ENCODE results near the gene MUC5AC.
"Not testable (repeated sequence)": the region's sequence is repeated elsewhere in the genome, so short reads cannot be mapped to it uniquely, and the experiment has no call there.

MUC5AC gene

DNA sequence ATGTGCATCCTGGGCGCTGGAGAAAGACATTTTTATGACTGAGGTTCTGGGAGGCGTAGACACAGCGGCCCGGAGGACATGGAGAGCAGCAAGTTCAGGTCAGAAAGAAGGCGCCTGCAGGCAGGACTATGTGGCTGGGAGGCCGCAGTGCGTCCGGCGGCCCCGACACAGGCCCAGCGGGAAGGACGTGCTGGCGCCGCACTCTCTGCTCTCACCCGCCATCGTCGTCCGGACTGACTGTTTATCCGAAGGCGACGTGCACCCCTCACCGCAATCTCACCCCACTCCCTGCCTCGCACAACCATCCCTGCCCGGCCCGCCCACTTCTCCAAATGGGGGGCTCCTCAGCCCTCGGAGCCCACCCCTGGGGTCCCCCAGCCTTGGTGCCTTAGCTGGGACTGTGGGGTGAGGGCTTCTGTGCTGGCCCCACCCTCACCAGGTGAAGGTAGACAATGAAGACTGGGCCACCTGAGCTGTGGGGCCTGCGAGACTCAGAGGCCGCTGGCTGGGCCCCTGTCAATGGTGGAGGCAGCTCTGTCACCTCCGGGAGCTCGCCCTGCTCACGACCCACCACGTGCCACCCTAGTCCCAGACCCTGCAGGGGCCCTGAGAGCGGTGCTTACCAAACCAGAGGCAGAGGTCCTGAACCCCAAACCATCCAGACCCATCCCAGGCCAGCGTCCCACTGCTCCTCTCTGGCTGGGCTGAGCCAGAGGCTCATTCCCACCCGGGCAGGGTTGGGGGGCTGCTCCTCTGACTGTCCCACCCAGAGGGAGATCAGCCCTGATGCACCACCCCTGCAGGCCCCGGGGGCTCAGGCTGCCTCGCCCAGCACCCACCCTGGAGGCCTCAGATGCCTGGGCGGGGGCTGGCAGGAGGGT is 48.9 kb downstream of the MUC5AC start:
- DNase-seq, result no peak

DNA sequence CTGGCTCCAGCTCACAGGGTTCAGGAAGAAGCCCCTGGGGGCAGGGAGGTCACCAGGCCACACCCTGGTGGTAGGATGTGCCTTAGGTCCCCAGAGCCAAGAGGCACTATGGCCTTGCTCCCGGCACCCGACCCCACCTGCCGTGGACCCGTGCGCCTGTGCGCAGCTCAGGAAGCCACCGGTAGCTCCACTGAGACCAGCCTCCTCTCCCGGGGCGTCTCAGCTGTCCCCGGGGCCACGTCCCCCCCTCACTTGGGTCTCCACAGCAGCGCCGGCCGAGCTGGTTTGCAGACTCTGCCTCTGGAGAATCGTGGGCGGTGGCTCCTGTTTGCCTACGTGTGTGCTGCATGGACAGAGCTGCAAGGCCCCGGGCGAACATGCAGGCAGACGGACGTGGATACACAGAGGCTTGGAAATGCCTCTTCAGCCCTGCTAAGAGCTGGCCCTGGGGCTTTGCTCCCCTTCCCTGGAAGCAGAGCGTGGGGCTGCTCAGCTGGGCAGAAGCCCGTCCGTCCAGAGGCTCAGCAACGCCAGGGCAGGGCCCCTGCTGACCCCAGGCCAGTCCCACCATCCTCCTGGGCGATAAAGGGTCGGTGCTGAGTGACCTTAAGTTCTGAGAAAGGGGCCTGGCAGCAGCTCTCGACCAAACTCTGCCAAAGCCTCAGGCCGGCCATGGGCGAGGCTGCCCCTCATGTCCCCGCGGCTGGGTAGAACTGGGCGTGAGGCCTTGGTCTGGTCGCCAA is 49.8 kb downstream of the MUC5AC start:
- no peak for DNase-seq

- DNase-seq, result no peak
Observed at GRCh38 chr11:1208144-1208393, 50.3 kb downstream of the MUC5AC start.

DNA sequence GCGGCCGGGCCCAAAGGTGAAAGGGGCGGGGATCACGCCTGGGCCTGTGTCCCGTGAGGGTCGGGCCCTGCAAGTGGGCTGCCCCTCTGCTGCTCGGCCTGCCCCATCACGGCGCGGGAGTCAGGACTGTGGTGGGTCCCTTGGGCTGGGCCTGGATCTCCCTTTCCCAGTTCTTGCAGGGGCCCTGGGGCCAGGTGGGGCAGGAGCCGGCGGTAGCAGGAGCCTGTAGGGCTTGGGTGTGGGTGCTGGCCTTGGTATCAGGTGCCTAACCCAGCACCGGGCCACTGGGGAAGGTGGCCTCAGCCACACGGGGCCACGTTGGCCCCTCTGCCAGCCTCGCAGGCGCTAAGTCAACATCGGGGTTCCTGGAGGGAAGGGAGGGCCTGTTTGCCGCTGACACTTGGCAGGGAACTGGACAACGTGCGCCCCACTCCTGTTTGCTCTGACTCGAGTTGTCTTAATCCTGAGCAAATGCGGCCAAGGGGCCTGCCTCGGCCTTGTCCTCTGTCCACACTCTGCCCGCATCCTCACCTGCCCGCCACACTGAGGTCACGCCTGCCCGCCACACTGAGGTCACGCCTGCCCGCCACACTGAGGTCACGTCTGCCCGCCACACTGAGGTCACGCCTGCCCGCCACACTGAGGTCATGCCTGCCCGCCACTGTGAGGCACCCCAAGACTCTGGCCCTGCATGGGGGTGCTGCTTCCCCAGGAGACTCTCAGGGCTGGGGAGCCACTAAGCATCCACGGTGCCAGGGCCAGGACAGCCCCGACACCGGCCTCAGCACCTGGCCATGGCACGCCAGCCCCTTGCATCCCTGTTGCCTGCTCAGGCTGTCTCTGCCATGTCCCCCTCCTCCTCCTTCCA is 50.9 kb downstream of the MUC5AC start:
- no peak for DNase-seq

- no peak for DNase-seq
Observed at GRCh38 chr11:1209371-1210057, 51.8 kb downstream of the MUC5AC start.

GRCh38 chr11:1211838-1212237 is 54.1 kb downstream of the MUC5AC start:
- no peak for DNase-seq

DNA sequence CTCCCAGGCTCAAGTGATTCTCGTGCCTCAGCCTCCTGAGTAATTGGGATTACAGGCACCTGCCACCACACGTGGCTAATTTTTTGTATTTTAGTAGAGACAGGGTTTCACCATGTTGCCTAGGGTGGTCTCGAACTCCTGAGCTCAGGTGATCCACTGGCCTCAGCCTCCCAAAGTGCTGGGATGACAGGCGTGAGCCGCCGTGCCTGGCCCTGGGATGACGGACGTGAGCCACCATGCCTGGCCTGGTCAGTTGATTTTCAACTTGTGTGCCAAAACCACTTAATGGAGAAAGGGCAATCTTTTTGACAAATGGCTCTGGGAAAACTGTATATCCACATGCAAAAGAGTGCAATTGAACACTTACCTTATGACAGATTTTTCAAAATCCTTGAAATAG is 58.1 kb downstream of the MUC5AC start:
- DNase-seq, result not testable (repeated sequence)

DNA sequence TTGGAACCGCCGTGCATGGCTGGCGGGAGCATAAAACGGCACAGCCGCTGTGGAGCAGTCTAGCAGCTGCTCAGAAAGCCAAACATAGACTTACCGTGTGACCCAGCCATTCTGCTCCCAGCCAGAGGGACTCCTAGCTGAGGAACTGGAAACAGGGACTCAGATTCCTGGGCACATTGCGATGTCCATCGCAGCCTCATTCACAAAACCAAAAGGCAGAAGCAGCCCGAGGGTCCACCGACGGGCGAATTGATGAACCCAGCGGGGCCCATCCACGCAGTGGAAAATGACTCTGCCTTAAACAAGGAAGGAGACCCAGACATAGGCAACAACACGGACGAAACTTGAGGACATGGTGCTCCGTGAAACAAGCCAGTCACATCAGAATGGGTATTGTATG is 59.4 kb downstream of the MUC5AC start:
- no peak for DNase-seq

- no peak for DNase-seq
Observed at GRCh38 chr11:1218256-1218787, 60.6 kb downstream of the MUC5AC start.

DNA sequence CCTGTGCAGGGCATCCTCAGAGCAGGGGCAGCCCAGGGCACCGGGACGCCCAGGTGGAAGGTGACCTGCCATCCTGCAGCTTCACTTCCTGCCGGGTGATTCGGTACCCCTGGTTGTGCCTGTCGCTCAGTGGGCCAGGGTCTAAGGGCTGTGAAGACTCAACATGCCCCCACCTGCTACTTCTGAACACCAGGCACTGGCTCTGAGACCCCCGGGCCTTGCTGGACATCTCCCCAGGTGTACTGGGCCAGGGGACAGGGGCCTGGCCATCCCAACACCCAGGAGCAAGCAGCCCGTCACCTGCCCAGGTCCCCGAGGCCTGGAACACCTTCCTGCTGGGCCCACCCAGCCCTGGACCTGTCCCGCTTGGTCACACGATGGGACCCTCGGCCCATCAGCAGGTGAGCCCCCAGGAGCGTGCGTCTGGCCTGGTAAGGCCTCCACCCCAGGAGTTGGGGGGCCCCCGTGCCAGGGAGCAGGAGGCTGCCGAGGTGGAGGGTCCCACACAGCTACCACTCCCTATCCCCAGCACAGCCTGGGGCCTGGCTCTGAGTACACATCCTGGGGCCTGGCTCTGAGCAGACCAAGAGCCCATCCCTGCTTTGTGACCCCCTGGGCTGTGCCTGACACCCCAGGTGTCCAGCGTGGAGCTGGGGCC is 61.2 kb downstream of the MUC5AC start:
- DNase-seq, result no peak

DNA sequence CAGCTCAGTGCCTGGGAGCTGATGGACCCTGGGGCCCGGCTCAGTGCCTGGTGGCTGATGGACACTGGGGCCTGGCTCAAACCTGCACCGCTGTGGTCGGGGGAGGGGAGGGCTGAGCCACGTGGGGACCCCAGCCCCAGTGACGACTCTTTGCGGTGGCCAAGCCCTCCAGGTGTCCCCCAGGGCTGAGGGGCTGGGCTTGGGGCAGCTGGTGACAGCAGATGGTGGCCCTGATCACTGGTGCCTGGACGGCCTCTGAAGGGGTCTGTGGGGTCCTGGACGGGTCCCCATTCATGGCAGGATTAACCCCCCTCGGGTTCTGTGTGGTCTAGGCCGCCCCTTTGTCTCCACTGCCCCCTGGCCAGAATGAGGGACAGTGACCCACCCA is 61.7 kb downstream of the MUC5AC start:
- DNase-seq, result no peak

GRCh38 chr11:1219834-1220815 is 62.4 kb downstream of the MUC5AC start:
- DNase-seq, result no peak

GRCh38 chr11:1220941-1221721 is 63.4 kb downstream of the MUC5AC start:
- DNase-seq, result no peak

DNA sequence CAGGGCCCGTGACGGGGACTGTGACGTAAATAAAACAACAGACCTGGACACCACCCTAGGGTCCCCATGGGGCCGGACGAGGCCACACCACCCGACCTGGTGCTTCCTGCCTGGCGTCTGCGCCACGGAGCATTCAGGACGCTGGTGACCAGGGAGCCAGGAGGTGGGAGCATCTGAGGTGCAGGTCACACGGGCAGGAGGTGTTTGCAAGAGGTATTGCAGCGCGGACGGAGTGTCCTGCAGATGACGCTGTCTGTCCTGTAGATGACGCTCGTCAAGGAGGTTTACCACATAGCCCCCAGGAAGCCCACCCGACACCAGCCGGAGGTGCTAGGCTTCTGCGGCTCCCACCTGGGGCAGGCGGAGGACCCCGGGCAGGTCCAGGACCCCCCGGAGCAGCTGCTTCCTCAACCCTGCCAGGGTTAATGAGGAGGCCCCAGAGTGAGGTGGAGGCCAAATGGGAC is 64.1 kb downstream of the MUC5AC start:
- DNase-seq, result no peak

DNA sequence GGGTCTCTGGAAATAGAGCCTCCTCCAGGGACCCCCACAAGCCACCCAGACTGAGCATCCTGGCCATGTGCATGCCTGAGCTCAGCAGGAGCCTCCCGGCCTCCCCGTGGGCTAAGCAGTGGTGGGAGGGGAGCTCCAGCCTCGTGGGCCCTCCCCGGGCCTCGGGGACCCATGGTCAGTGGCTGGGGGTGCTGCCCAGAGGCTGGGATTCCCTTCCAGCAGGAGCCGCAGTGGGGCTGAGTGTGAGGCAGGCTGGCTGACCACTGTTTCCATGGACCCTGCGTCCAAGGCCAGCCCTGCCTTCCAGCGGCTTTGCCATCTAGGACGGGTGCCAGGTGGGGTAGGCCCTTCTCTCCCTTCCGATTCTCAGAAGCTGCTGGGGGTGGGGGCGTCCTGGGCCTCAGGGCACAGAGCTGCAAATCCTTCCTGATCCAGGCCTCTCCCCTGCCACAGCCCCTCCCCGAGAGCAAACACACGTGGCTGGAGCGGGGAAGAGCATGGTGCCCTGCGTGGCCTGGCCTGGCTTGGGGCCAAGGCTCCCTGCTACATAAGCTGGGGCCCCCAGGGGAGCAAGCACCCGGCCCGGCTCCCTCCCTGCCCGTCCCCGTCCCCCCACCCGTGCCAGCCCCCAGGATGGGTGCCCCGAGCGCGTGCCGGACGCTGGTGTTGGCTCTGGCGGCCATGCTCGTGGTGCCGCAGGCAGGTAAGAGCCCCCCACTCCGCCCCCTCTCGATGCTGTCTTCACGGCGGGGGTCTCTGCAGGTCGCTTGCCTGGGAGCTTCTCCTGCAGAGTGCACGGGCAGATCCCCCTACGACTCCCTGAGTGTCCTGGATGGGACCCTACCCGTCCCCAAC is 65.0 kb downstream of the MUC5AC start, which contains the start of gene MUC5B:
TSS of gene MUC5B (plus strand) at position 576 of the 855 bp plus-strand sequence. CDS start at position 634, 58 bp downstream.
- no peak for DNase-seq

DNA sequence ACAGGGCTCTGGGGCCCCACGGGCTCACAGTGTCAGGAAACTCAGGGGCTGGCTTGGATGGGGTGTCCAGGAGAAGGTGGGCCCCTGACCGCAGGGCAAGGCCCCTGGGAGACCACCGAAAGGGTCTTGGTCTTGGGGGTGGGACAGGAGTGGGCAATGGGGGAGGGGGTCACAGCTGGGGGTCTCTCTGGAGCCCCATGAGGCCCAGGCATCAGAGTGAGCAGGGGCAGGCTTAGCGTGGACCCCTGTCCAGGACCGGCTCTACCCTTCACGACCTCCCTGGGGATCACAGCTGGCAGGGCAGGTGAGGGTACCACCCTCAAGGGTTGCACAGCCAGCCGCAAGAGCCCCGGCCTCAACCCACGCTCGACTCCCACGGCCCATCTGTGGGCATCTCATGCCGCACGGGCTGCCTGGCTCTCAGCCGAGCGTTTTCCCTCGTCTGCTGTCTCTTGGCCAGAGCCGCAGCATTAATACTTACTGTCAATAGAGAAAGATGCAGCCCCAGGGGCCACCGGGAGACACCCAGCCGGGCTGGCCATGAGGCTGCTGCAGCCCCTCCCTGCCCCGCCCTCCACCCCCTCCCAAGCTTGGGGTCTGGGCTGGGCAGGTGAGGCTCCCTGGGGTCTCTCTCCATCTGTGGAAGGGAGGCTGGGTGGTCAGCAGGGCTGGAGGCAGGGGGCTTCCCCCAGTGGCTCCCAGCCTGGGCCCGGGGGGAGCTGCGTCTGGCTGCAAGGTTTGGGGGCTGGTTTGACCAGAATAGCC is 65.8 kb downstream of the MUC5AC start:
- no peak for DNase-seq

All from nucleus accumbens (tissue), 56 donors.